GM18873 (cell line): ENCODE data around the gene SZT2.
"Not testable (repeated sequence)": the region's sequence is repeated elsewhere in the genome, so short reads cannot be mapped to it uniquely, and the experiment has no call there.

Source experiments
- ATAC-seq: cut with Tn5 transposase; IDR thresholded peaks from one replicate; pipeline ENCODE4 v1.9.1; 2021; ENCODE audit warnings: mild to moderate bottlenecking, moderate library complexity, moderate number of reproducible peaks; ENCODE audit not compliant: unreplicated experiment, low FRiP score

The SZT2 gene

GRCh38 chr1:43359696-43360095 is 30.0 kb upstream of the SZT2 start:
- no peak for ATAC-seq

GRCh38 chr1:43360616-43361015 is 29.1 kb upstream of the SZT2 start:
- ATAC-seq: no peak

GRCh38 chr1:43363283-43363934 is 26.3 kb upstream of the SZT2 start:
- ATAC-seq: no peak

GRCh38 chr1:43363935-43364525 is 25.7 kb upstream of the SZT2 start:
- ATAC-seq: no peak

GRCh38 chr1:43365678-43366077 is 24.0 kb upstream of the SZT2 start:
- no peak for ATAC-seq

GRCh38 chr1:43366179-43366578 is 23.5 kb upstream of the SZT2 start:
- no peak for ATAC-seq

- ATAC-seq: no peak
Observed at GRCh38 chr1:43366601-43367025, 23.1 kb upstream of the SZT2 start.

- ATAC-seq: peak; percentile 19
Observed at GRCh38 chr1:43367026-43367903, 22.4 kb upstream of the SZT2 start.

- peak; percentile 54 for ATAC-seq
Observed at GRCh38 chr1:43367904-43368645, 21.6 kb upstream of the SZT2 start, which contains the start of gene ELOVL1. TSS of gene ELOVL1 (minus strand) at chr1:43368011. CDS start at chr1:43365609, 2,402 bp downstream.

GRCh38 chr1:43368646-43369020 is 21.1 kb upstream of the SZT2 start:
- no peak for ATAC-seq

GRCh38 chr1:43369779-43370178 is 19.9 kb upstream of the SZT2 start:
- ATAC-seq: not testable (repeated sequence)

- ATAC-seq: no peak
Observed at GRCh38 chr1:43370564-43370963, 19.1 kb upstream of the SZT2 start.

- no peak for ATAC-seq
Observed at GRCh38 chr1:43372172-43372571, 17.5 kb upstream of the SZT2 start.

- no peak for ATAC-seq
Observed at GRCh38 chr1:43373066-43373940, 16.4 kb upstream of the SZT2 start.

GRCh38 chr1:43376723-43377235 is 12.9 kb upstream of the SZT2 start:
- no peak for ATAC-seq

GRCh38 chr1:43377831-43378230 is 11.9 kb upstream of the SZT2 start:
- ATAC-seq: no peak

- no peak for ATAC-seq
Observed at GRCh38 chr1:43379476-43379875, 10.2 kb upstream of the SZT2 start.

GRCh38 chr1:43381612-43382011 is 8.1 kb upstream of the SZT2 start:
- ATAC-seq: no peak

- no peak for ATAC-seq
Observed at GRCh38 chr1:43382027-43382779, 7.5 kb upstream of the SZT2 start.
